HG02610 (cell line): ENCODE results near the gene TRMT44.
"Not testable (repeated sequence)": the region's sequence is repeated elsewhere in the genome, so short reads cannot be mapped to it uniquely, and the experiment has no call there.

Source experiments
- ATAC-seq: cut with Tn5 transposase; IDR thresholded peaks from one replicate; pipeline ENCODE4 v1.9.1; 2021; ENCODE audit warnings: mild to moderate bottlenecking, moderate library complexity; ENCODE audit not compliant: unreplicated experiment

The TRMT44 gene

GRCh38 chr4:8491478-8491877, 50.9 kb downstream of the TRMT44 start:
- not testable (repeated sequence) for ATAC-seq

GRCh38 chr4:8492174-8492573, 51.6 kb downstream of the TRMT44 start:
- no peak for ATAC-seq

GRCh38 chr4:8493484-8493883, 52.9 kb downstream of the TRMT44 start:
- ATAC-seq: no peak

GRCh38 chr4:8494218-8494617, 53.6 kb downstream of the TRMT44 start:
- no peak for ATAC-seq

- no peak for ATAC-seq
Observed at GRCh38 chr4:8494983-8495548, 54.5 kb downstream of the TRMT44 start.

GRCh38 chr4:8495803-8496202, 55.2 kb downstream of the TRMT44 start:
- no peak for ATAC-seq

- no peak for ATAC-seq
Observed at GRCh38 chr4:8497762-8498161, 57.2 kb downstream of the TRMT44 start.

GRCh38 chr4:8500966-8501365, 60.4 kb downstream of the TRMT44 start:
- no peak for ATAC-seq

- ATAC-seq: no peak
Observed at GRCh38 chr4:8501781-8502180, 61.2 kb downstream of the TRMT44 start.

- no peak for ATAC-seq
Observed at GRCh38 chr4:8502371-8502770, 61.8 kb downstream of the TRMT44 start.

- no peak for ATAC-seq
Observed at GRCh38 chr4:8502836-8503585, 62.4 kb downstream of the TRMT44 start.

GRCh38 chr4:8503801-8504200, 63.2 kb downstream of the TRMT44 start:
- ATAC-seq: no peak

GRCh38 chr4:8504279-8505007, 63.9 kb downstream of the TRMT44 start:
- ATAC-seq: no peak

- no peak for ATAC-seq
Observed at GRCh38 chr4:8505229-8505628, 64.7 kb downstream of the TRMT44 start.

- ATAC-seq: no peak
Observed at GRCh38 chr4:8506006-8506372, 65.4 kb downstream of the TRMT44 start.

GRCh38 chr4:8506373-8507195, 66.0 kb downstream of the TRMT44 start:
- no peak for ATAC-seq

- no peak for ATAC-seq
Observed at GRCh38 chr4:8507196-8507570, 66.6 kb downstream of the TRMT44 start.

- no peak for ATAC-seq
Observed at GRCh38 chr4:8507624-8508023, 67.0 kb downstream of the TRMT44 start.

GRCh38 chr4:8508266-8508665, 67.7 kb downstream of the TRMT44 start:
- ATAC-seq: no peak

- no peak for ATAC-seq
Observed at GRCh38 chr4:8508740-8509139, 68.2 kb downstream of the TRMT44 start.

- no peak for ATAC-seq
Observed at GRCh38 chr4:8509311-8509950, 68.9 kb downstream of the TRMT44 start.
